ENCODE data around the gene TMEM81.

Gene TMEM81, protein sequence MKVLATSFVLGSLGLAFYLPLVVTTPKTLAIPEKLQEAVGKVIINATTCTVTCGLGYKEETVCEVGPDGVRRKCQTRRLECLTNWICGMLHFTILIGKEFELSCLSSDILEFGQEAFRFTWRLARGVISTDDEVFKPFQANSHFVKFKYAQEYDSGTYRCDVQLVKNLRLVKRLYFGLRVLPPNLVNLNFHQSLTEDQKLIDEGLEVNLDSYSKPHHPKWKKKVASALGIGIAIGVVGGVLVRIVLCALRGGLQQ

DNA sequence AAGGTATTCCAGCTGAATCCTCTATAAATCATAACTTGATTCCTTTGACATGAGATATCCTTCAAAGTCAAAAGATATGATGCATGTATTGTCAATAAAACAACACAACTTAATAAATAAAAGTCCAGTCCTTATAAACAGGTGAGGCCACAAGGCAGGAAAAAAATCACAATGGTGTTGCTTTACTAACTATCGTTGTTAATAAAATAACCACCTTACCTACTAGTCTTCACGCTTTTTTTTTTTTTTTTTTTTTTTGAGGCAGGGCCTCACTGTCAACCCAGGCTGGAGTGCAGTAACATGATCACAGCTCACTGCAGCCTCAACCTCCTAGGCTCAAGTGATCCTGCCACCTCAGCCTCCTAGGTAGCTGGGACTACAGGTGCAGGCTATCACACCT, at the start of gene TMEM81:
Gene TMEM81 (minus strand): TSS at position 101 of the 400 bp plus-strand sequence. CDS start 140 bp downstream, outside the sequence.
- DNase-seq (ENCODE audit: low read depth), result no peak

DNA sequence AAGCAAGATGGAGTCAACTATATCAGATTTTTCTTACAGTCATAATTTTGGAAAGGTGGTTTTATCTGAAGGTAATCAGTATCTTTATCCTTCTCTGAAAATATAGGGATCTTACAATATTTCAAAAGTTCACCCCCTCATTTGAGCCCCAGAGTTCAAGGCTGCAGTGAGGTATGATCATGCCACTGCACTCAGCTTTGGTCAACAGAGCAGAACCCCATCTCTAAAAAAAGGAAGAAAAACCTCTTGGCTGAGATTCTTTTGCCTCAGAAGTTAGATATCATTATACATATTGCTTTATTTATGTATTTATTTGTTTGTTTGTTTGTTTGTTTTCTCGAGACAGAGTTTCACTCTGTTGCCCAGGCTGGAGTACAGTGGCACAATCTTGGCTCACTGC, 49.0 kb upstream of the TMEM81 start:
- DNase-seq (ENCODE audit: low read depth), result no peak

DNA sequence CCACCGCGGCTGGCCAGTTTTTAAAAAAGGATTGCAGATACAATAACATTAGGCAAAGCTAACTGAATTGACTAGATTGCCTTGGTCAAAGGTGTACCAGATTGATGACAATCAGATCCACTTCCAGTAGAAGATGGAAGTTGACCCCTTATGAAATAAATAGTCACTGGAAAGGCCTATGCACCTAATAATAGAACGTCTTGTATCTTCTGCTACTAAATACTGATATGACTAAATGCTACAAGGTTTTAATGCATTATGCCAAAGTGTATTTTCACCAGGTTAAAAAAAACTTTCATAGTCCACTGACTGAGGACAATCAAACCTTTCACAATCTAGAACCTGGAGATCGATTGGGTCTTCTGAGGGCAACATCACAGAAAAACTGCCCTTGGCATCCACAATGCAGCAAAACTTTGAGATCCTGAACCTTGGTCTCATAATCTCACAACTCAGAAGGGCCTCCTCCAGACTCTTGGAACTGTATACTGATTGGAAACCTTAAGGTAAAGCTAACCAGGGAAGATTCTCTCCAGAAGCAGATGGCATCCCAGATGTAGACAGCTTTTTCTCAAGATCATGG, 45.3 kb upstream of the TMEM81 start:
- DNase-seq (ENCODE audit: low read depth), result no peak

DNA sequence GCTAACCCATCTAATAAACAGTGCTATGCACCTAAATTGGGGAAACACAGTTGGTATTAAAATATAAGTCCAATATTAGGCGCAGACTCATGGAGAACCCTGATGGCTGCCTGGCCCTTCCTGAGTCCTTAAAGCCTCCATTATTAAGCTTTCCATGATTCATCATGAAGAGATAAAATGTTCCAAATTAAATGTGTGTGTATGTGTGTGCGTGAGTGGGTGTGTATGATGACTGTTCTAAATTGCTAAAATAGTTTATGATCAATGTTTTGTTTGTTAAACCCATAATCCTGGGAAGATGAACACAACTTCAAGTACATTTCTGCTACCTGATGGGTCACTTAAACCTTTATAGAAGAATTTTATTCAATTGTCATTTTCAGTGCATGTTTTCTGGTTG, 43.8 kb upstream of the TMEM81 start:
- no peak for DNase-seq (ENCODE audit: low read depth)

DNA sequence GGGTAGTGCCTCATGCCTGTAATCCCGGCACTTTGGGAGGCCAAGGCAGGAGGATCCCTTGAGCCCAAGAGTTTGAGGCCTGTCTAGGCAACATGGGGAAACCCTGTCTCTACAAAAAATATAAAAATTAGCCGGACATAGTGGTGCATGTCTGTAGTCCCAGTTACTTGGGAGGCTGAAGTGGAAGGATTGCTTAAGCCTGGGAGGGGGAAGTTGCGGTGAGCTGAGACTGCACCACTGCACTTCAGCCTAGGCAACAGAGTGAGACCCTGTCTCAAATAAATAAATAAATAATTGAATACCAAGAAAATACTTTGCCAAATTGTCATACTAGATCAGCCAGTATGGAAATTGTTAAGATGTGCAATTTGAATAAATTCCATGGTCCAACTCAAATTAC, 43.4 kb upstream of the TMEM81 start:
- DNase-seq (ENCODE audit: low read depth), result no peak

DNA sequence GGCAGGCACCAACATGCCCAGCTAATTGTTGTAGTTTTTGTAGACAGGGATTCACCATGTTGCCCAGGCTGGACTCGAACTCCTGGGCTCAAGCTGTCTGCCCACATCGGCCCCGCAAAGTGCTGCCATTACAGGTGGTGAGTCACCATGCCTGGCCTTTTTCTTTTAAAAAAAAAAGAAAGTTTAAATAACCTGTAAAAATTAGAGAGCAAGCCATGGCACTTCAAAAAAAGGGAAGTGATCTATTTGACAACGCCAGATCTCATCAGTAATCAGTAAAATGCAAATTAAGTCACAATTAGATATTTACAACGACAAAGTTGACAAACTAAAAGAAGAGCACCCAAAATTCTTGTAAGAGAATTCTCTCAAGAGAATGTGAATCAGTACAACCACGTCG, 40.5 kb upstream of the TMEM81 start:
- DNase-seq (ENCODE audit: low read depth), result no peak

DNA sequence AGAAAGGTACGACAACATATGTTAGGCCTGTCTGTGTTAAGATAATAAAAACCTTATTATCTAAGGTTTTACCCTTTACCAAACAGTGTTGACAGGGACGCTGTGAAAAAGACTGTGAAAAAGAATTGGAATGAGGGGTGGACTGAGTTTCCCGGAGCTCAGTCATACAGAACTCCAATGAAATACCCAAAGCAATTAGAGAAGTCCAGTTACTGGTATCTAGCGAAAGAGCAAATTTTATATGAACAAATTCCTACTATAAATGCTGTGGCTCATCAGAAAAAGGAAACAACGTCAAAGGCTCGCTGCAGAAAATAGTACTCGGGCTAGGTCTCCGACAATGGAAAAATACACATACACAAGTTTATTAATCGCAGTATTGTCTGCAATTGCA, 38.2 kb upstream of the TMEM81 start:
- no peak for DNase-seq (ENCODE audit: low read depth)

DNA sequence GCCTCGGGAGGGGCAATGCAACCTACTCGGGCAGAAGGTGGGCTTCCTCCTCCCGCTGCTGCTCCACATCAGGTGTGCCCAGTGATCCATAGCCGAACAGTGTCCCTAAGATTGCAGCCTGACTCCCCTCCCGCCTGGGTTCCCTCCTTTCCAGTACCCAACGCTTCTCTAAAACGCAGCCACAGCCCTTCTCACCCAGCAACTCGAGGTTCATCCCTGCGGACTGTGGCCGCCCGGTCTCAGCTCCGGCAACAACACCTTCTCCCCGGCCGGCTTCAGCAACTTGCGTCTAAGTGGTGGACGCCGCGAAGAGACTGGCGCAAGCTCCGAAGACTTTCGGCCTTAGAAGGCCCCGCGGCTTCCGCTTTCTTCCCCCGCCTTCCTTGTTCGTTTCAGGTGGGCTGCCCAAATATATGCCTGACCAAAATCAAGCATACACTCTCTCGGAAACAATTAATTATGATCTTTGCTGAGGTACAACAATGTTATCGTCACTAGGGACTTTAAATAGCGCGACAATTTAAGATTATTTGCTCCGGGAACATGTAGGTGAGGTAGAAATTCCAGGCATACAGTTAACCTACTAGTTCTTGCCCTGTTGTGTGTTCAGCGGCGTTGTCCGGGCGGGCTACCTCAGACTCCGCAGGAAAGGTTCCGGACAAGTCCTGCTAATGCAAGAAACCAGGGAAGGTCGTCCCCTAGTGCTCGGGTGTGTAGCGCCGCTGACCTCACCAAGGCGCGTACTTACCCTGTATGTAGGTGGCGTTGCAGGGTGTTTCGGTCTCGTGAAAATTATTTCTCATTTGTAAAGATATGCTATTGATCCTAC, 37.6 kb upstream of the TMEM81 start, which contains the start of gene RBBP5:
Gene RBBP5 (minus strand): TSS at position 319 of the 829 bp plus-strand sequence. CDS start 105 bp downstream, at position 214.
- DNase-seq (ENCODE audit: low read depth), result peak; percentile 91

DNA sequence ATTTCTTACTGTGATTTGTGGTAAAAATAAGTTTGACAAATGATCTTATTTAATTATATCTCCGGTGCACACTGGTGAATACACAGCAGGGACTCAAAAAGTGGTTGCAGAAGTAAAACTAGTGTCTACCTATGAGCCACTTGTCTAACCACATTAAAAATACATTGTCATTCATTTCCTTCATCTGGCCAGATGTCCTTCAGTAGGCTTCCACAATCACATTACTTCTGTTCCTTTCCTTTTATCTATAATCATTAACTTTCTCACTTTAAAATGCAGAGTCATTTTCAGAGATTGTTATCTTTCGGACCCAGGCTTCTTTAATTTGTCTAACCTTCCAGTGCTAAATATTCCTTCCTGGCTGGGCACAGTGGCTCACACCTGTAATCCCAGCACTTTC, 34.5 kb upstream of the TMEM81 start:
- DNase-seq (ENCODE audit: low read depth), result no peak

DNA sequence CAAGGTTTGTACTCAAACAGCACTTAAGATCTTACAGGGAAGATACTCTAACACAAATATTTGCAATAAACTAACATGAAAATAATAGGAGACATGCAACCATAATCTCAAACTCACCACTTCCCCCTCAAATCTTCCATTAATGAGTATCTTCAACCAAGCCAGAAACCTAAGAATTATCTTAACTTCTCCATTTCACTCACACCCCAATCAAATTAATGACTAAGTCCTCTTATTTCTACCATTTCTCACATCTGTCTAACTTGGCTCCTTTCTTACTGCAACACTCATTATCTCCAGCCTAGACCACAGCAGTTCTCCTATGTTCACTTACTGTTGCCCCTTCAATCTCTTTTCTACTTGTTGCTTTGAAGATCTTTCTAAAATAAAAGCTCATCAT, 27.1 kb upstream of the TMEM81 start:
- no peak for DNase-seq (ENCODE audit: low read depth)

DNA sequence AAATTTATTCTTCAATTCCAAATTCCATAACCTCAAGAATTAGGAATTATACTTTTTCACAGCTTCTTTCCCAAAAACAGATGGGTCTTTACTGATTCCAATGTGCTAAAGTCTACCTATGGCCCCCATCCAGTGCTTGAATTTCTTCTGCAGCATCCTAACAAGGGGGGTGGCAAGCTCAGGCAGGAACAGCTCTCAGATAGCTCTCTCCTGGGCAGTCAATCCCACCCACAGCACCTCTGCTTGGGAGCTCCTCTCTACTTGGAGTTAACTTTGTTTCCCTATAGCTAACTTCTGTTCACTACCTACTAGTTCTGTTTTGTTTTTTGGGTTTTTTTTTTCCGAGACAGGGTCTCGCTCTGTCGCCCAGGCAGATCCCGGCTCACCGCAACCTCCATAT, 25.5 kb upstream of the TMEM81 start:
- no peak for DNase-seq (ENCODE audit: low read depth)

DNA sequence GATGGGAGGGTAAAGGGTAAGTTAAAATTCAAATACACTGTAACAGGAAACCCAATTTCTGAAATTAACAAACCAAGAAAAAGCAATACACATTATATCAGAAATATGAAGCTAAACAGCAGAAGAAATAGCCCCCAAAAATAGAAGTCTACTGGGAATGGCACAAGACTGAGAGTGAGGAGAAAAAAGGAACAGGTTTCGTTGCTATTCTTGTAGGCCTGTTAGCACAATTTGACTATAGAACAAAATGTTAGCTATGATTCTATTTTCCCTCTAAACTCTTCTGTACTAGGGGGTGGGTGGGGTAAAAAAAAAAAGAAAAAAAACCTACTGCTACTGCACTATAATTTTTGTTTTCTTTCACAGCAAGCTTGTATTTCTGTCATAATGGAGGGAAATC, 25.0 kb upstream of the TMEM81 start:
- DNase-seq (ENCODE audit: low read depth), result no peak

DNA sequence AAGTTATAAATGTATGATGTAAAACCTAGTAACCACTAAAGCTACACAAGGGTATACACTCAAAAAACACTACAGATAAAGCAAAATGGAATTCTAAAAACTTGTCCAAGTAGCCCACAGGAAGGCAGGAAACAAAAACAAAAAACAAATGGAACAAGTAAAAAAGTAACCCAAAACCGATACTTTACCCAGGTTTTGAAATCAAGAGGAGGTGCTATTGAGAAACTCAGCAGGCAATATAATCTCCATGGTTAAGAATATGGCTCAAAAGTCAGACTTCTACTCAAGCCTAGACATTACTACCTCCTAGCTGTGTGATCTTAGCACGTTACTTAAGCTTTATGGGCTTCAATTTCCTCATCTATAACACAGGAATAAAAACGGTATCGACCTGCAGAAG, 24.2 kb upstream of the TMEM81 start:
- no peak for DNase-seq (ENCODE audit: low read depth)

DNA sequence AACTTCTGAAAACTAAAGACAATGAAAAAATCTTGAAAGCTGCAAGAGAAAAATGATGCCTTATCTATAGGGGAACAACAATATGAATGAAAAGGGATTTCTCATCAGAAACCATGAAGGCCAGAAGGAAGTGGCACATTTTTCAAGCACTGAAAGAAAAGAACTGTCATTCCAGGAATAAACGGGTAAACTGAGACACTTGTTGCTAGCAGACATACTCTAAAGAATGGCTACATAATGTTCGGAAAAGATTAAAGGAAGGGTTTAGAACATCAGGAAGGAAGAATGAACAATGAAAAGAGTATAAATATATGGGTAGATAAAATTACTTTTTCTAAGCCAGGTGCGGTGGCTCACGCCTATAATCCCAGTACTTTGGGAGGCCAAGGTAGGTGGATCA, 23.1 kb upstream of the TMEM81 start:
- DNase-seq (ENCODE audit: low read depth), result no peak

DNA sequence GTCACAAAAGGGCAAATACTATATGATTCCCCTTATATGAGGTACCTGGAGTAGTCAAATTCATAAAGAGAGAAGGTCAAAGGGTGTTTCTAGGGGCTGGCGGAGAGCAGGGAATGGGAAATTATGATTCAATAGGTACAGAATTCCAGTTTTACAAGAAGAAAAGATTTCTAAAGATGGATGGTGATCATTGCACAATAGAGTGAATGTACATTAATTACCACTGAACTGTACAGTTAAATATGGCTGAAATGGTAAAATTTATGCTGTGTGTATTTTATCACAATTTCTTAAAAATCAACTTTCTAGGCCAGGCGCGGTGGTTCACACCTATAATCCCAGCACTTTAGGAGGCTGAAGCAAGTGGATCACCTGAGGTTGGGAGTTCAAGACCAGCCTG, 18.1 kb upstream of the TMEM81 start:
- no peak for DNase-seq (ENCODE audit: low read depth)

DNA sequence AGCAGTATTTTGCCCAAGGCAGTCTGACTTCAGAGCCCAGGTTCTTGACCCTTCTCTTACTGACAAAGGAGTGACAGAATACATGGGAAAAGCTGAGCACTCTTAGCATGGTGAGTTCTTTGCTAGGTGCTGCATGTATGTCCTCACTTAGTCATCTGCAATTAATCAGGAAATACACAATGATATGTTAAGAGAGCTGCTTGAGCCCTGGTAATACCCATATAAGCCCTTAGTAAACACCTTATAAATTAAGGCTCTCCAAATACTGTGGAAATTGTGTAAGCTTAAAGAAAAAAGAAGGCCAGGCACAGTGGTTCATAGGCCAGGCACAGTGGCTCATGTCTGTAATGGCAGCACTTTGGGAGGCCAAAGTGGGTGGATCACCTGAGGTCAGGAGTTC, 14.0 kb upstream of the TMEM81 start:
- no peak for DNase-seq (ENCODE audit: low read depth)

DNA sequence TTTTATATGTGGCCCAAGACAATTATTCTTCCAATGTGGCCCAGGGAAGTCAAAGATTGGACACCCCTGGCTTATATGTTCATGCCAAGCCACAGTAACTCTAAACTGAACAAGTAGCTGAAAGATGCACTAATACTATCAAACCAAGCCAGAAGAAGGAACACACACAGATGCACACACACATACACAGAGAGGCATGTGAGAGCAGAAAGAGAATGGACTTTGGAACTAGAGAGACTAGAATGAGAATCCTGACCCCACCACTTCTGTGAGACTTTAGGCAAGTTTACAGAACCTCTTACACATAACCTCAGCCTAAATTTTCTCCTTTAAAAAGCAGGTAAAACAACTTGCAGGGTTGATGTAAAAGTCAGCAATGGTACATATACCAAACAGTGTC, 11.2 kb upstream of the TMEM81 start:
- DNase-seq (ENCODE audit: low read depth), result no peak

DNA sequence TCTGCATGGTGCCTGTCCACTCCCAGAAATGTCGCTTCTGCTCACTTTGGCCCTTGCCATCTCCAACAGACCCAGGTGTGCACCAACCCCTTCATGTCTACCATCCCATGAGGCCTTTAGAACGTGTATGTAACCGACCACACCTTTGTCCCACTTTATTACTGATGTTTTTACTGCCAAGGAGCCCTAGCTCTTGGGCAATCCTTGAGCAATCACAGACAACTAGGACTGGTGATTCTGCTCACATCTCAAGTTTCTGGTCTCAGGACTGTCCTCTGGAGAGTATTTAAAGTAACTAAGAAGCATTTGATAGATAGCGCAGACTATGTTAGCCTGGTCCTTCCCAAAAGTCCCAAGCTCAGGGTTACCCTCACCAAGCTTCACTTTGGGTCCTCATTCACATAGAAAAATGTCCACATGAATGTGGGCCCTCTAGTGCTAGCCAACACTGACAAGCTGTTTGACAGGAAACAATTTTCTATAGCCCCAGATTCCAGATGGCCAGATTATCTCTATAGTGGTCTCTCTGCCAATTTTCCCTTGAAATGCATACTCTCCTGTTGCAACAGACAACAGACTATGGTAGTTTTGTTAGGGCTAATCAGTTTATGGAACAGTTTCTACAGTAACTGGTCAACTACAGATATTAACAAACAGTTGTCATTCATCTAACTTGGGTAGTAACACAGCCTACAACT, 6.9 kb upstream of the TMEM81 start:
- no peak for DNase-seq (ENCODE audit: low read depth)

DNA sequence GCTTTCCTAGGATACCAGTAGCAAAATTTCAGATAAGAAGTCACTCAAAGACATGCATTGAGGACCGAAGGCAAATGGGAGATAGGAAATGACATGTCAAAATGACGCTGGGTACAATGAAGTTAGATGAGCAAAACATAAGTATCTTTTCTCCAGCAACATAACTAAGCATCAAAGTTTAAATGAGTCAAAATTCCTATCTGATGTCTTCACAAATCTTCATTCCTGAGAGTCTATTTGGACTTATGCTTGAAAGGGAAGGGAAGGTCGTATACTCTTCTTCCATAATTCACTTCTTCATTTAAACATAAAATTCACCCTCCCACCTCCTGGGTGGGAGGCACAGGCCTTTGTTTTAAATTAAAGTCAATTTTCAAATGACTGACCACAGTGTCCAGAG, 4.1 kb upstream of the TMEM81 start:
- DNase-seq (ENCODE audit: low read depth), result no peak

DNA sequence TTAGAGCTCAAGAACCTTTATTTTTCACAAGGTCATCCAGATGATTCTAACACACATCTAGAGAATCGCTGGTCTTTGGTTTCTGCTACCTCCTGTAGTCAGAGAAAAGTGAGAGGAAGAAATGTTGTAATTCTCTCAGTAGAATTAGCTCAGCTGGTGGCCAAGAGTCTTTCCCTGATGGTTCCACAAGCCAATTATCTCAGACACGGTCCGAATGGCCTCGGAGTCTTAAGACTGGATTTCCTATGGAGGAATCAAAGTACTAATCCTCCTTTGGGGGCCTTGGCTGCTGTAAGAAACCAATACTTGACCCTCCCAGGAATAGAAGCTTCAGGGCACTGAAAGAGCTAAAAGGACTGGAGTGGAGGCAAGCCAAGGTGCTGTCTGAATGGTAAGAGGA, 1.8 kb downstream of the TMEM81 start:
- DNase-seq (ENCODE audit: low read depth), result no peak

DNA sequence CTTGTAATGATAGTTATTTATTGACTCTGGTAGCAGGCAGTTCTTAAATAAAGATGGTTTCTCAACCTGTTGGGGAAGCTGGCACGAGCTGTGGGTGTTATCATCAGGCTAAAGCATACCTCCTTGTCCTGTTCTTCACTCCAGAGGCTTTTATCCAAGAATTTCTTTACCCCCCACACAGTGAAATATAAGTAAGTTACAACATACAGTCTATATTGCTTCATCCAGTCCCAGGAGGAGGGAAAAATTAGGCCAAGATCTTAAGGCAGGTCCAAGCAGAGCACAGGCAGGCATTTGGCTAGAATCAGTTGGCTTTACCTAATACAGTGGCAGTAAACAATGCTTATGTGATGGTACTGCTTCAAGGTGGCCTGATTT, 6.3 kb downstream of the TMEM81 start:
- DNase-seq (ENCODE audit: low read depth), result no peak

DNA sequence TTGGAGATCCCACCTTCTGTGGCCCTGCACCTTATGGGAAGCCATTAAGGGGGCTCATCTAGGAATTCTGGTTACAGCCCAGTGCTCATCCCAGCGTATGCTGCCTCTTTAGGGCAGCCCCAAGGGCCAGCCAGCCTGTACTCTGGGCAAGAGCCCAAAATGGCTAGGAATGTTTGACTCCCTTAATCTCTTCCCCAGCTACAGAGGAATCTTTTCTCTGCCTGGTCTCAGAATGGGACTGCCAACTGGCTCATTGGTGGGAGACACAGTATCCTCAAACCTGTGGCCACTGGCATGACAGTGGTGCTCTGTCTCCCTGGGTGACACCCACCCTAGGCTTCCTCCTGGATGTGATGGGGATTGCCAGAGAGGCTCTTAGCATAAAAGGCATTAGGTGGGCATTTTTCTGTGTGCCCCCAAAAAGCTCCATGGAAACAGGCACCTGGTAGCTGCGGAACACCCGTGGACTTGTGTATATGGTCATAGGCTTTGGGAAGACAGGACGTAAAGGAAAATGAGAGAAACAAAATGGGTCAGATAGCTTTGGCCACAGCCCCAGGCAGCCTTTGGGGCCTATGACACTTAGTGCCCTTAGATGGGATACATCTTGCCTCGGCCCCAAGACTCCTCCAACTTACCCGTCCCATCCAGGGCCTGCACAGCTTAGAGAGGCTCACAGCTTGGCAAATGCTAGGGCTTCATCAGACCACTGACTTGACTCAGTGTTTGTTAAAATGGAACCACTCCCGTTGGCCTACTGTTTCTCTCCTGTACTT, 6.9 kb downstream of the TMEM81 start:
- DNase-seq (ENCODE audit: low read depth), result no peak

All from stimulated activated CD4-positive, alpha-beta T cell treated with anti-CD3 and anti-CD28 coated beads, Interleukin-2, amount 100 ng/mL, for 4 hours (primary cell).